IPS-15b (cell line): ENCODE measurements around the gene LRRC3.
"Not testable (repeated sequence)": the region's sequence is repeated elsewhere in the genome, so short reads cannot be mapped to it uniquely, and the experiment has no call there.

ENCODE experiments used
- H3K27me3 ChIP-seq: one replicate; pipeline ENCODE4 v1.6.1; 2013; ENCODE audit warnings: low read length; ENCODE audit not compliant: control insufficient read depth, insufficient read depth
- H3K36me3 ChIP-seq: one replicate; pipeline ENCODE4 v1.6.1; 2013; ENCODE audit warnings: low read length; ENCODE audit not compliant: control insufficient read depth, insufficient read depth
- H3K4me1 ChIP-seq: one replicate; pipeline ENCODE4 v1.6.1; 2013; ENCODE audit warnings: mild to moderate bottlenecking, low read length; ENCODE audit not compliant: control insufficient read depth, insufficient read depth
- H3K4me3 ChIP-seq: one replicate; pipeline ENCODE4 v1.5.1; 2013; ENCODE audit warnings: low read depth, low read length
- H3K9ac ChIP-seq: one replicate; pipeline ENCODE4 v1.6.1; 2013; ENCODE audit warnings: low read depth, mild to moderate bottlenecking, low read length
- H3K9me3 ChIP-seq: one replicate; pipeline ENCODE4 v1.6.1; 2013; ENCODE audit warnings: mild to moderate bottlenecking, low read length; ENCODE audit not compliant: control insufficient read depth, insufficient read depth

The LRRC3 gene

GRCh38 chr21:44502171-44502958 lies 47.1 kb downstream of the LRRC3 start:
- Histone ChIP-seq H3K27me3 (no peaks in the 10 kb centered on the region), H3K9me3 (no peaks in the 10 kb centered on the region), H3K4me1 (peaks cover 3% of the 10 kb centered on the region), H3K4me3 (no peak overlapping the region), H3K36me3 (no peaks in the 10 kb centered on the region), H3K9ac (no peak overlapping the region)

DNA sequence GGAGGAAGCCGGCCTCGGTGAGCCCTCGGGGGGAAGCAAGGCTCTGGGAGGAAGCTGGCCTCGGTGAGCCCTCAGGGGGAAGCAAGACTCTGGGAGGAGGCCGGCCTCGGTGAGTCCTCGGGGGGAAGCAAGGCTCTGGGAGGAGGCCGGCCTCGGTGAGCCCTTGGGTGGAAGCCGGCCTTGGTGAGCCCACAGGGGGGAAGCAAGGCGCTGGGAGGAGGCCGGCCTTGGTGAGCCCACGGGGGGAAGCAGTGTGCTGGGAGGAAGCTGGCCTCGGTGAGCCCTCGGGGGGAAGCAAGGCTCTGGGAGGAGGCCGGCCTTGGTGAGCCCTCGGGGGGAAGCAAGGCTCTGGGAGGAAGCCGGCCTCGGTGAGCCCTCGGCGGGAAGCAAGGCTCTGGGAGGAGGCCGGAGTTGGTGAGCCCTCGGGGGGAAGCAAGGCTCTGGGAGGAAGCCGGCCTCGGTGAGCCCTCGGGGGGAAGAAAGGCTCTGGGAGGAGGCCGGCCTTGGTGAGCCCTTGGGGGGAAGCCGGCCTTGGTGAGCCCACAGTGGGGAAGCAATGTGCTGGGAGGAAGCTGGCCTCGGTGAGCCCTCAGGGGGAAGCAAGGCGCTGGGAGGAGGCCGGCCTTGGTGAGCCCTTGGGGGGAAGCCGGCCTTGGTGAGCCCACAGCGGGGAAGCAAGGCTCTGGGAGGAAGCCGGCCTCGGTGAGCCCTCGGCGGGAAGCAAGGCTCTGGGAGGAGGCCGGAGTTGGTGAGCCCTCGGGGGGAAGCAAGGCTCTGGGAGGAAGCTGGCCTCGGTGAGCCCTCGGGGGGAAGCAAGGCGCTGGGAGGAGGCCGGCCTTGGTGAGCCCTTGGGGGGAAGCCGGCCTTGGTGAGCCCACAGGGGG lies 47.9 kb downstream of the LRRC3 start:
- not testable (repeated sequence) for H3K36me3 ChIP-seq, H3K9me3 ChIP-seq, H3K9ac ChIP-seq, H3K27me3 ChIP-seq, H3K4me1 ChIP-seq, H3K4me3 ChIP-seq

GRCh38 chr21:44503901-44504399 lies 48.6 kb downstream of the LRRC3 start:
- Histone ChIP-seq H3K9ac (no peak overlapping the region), H3K4me1 (no peaks in the 10 kb centered on the region)

GRCh38 chr21:44505673-44506278 lies 50.5 kb downstream of the LRRC3 start:
- Histone ChIP-seq H3K4me1 (no peaks in the 10 kb centered on the region), H3K9me3 (no peaks in the 10 kb centered on the region), H3K36me3 (no peaks in the 10 kb centered on the region), H3K27me3 (no peaks in the 10 kb centered on the region), H3K9ac (no peak overlapping the region), H3K4me3 (no peak overlapping the region)

More at GRCh38 chr21:44503901-44504399, 48.6 kb downstream of the LRRC3 start:
- no peaks in the 10 kb centered on the region for H3K27me3 ChIP-seq
- no peaks in the 10 kb centered on the region for H3K36me3 ChIP-seq
- H3K9me3 ChIP-seq: no peaks in the 10 kb centered on the region
- no peak overlapping the region for H3K4me3 ChIP-seq

- H3K9ac ChIP-seq: no peak overlapping the region
- no peaks in the 10 kb centered on the region for H3K9me3 ChIP-seq
- peaks cover 2% of the 10 kb centered on the region for H3K4me1 ChIP-seq
Observed at GRCh38 chr21:44506279-44507255, 51.3 kb downstream of the LRRC3 start.

DNA sequence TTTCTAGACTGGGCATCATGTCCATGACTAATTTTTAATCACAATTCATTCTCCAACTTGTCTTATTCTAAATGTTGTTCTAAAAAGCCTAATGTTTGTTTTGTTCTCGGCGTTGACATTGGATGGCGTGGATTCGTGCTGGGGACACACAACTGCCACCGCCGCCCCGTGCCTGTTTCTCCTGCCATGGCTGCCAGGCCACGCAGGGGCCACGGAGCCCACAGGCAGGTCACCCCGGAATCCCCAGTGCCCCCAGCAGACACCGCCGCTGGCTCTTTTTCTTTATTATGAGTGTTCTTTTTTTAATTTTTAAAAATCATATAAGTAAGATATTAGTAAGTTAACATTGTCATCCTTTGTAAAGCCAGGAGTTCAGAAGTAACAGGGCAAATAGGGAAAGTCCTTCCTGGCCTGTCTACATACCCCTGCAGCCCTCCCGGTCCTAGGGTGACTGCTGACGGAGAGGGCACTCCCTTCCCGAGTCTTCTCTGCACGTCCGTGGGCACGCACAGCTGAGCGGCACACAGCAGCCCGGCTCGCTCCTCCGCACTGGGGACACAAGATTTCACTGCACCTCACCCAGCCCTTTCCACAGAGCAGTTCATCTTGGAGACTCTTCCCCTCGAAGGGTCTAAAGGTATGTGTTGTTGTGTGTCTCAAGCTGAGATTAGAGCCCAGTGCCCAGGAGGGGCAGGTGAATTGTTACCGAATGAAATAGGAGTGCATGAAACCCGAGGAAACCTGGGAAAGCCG lies 52.5 kb downstream of the LRRC3 start:
- peaks cover 4% of the 10 kb centered on the region for H3K36me3 ChIP-seq
- no peak overlapping the region for H3K9ac ChIP-seq
- H3K4me1 ChIP-seq: peaks cover 2% of the 10 kb centered on the region
- no peaks in the 10 kb centered on the region for H3K27me3 ChIP-seq
- no peaks in the 10 kb centered on the region for H3K9me3 ChIP-seq
- H3K4me3 ChIP-seq: no peak overlapping the region

More at GRCh38 chr21:44506279-44507255, 51.3 kb downstream of the LRRC3 start:
- H3K36me3 ChIP-seq: peaks cover 4% of the 10 kb centered on the region
- H3K4me3 ChIP-seq: no peak overlapping the region
- H3K27me3 ChIP-seq: no peaks in the 10 kb centered on the region

- peaks cover 2% of the 10 kb centered on the region for H3K4me1 ChIP-seq
Observed at GRCh38 chr21:44508426-44508710, 53.1 kb downstream of the LRRC3 start.

GRCh38 chr21:44508711-44509445 lies 53.6 kb downstream of the LRRC3 start:
- H3K9ac ChIP-seq: no peak overlapping the region
- no peak overlapping the region for H3K4me3 ChIP-seq
- no peaks in the 10 kb centered on the region for H3K9me3 ChIP-seq
- H3K27me3 ChIP-seq: no peaks in the 10 kb centered on the region
- peaks cover 4% of the 10 kb centered on the region for H3K36me3 ChIP-seq
- H3K4me1 ChIP-seq: peaks cover 2% of the 10 kb centered on the region

More at GRCh38 chr21:44508426-44508710, 53.1 kb downstream of the LRRC3 start:
- Histone ChIP-seq H3K9ac (no peak overlapping the region), H3K4me3 (no peak overlapping the region), H3K9me3 (no peaks in the 10 kb centered on the region), H3K27me3 (no peaks in the 10 kb centered on the region), H3K36me3 (peaks cover 4% of the 10 kb centered on the region)

- H3K27me3 ChIP-seq: no peaks in the 10 kb centered on the region
- no peak overlapping the region for H3K9ac ChIP-seq
- no peaks in the 10 kb centered on the region for H3K9me3 ChIP-seq
- peaks cover 2% of the 10 kb centered on the region for H3K4me1 ChIP-seq
- H3K36me3 ChIP-seq: peaks cover 4% of the 10 kb centered on the region
- no peak overlapping the region for H3K4me3 ChIP-seq
Observed at GRCh38 chr21:44509539-44509938, 54.2 kb downstream of the LRRC3 start.

DNA sequence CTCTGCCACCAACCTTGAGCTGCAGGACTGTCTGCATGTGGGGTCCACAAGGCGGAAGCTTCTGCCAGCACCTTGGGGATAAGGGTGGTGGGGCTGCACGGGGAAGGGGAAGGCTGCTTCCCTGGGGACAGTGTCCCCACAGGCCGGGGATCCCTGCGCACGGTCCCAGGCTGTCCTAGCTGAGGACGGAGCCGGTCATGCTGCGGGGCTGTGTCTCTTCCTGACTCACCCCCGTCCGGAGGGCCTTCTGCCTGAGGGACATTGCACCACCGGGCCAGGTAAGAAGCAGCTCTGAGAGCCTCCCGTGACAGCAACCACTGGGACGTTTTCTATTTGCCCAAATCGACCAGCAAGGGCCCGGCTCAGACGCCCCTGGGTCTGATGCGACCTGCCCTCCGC lies 54.8 kb downstream of the LRRC3 start:
- no peaks in the 10 kb centered on the region for H3K9me3 ChIP-seq
- H3K36me3 ChIP-seq: peaks cover 4% of the 10 kb centered on the region
- H3K27me3 ChIP-seq: no peaks in the 10 kb centered on the region
- H3K4me3 ChIP-seq: no peak overlapping the region
- no peak overlapping the region for H3K9ac ChIP-seq
- peaks cover 2% of the 10 kb centered on the region for H3K4me1 ChIP-seq
